Stimulated activated CD4-positive, alpha-beta T cell treated with anti-CD3 and anti-CD28 coated beads, Interleukin-4, amount 100 ng/mL, for 48 hours (primary cell): Measurements from ENCODE around the gene MARCKS.
A peak's percentile ranks its signal among the peaks of the same experiment; 100 is the strongest.

Experiments
- DNase-seq, 2 donors: peaks; one replicate each; pipeline ENCODE4 v3.0.0-alpha.2; 2020; ENCODE audit warnings: low read depth in 2 of 2

MARCKS gene

DNA sequence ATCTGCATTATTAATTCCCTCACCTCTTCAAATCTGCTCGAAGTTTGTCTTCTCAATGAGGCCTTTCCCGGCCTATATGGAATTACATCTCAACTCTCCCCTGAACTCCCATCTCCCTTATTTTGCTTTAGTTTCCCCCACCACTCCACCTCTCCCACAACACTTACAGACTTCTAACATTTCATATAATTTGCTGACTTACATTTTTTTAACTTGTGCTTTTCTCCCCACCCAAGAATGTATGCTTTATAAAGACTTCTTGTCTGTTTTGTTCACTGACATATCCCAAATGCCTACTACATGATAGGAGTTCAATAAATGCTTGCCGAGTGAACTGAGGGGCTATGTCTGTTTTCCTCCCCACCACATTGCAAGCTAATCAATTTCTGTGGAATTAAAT lies 3.9 kb upstream of the MARCKS start:
- no peak for DNase-seq

DNA sequence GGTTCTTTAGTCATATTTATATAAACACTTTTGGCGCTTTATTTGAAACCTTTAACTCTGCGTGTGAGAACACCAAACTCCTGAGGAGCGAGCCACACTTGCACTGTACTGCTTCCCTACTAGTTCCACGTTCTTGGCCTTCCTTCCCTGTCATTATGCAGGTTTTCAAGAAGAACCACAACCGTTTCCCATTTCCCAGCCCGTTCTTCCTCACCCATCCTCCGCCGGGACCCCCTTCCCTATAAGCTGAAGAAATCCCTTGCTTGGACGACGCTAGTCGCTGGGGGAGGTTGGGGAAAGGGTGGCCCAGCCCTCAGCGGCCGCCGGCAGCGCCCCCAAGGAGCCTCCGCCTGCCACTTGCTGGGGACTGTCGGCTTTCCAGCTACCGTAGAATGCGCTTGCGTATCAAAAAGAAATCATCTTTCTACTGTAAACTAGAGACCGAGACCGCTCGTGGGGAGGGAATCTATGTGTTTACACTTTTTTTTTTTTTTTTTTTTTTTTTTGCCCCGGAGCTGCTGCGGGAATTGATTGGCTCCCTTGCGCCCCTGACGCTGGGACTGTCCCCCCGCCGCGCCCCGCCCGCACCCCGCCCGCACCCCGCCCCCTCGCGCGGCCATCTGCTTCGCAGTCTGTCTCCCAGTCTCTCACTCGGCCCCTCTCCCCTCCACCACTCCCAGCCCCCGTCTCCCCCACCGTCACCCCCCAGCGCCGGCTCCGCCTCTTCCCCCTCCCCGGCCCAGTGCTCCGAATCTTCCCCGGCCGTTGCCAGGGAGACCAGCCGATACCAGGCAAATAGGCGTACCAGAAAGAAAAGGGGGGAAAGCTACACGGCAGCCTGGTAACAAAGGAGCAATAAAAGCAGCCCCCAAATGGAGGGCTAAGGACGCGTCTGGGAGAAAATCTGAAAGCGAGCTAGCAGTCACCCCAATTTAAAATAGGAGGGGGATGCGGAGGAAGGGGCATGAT lies 2.3 kb upstream of the MARCKS start:
- no peak for DNase-seq

DNA sequence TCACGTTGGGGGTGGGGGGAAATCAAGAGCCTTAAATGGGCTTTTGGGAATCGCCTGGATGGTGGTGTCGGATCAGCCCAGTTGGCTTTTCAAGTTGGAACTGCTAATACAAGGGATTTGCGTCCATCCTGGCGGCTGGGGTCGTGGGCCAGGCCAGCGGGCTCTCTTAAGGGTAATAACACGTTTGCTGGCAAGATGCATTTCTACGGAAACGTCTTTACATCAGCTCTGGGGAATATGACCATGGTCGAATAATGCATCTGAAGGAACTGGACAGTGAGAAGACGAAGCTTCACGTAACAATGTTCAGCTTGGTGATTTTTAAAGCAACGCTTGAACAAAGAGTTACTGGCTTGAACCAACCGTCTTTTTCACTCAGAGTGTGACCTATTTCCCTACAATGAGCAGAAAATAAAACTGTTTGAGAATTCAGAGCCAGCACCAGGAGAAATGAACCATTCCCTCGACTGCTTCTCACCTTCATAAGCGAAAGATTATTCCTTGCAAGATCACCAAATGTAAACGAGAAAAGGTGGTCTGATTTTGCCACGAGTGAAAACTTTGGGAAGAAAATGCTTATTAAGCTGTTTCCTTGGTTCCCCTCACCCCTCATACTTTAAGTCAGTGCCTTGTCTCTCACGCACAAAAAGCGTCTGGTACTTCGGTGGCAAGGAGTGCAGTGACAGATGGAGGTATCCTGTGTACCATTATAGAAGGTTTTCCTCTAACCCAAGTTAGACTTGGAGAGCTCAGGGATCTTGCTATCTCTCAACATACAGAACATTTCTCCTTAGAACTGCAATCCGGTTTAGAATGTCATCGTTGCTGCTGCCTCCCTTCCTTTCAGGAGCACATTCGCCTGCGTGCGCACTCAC lies 1.4 kb upstream of the MARCKS start:
- no peak for DNase-seq

DNA sequence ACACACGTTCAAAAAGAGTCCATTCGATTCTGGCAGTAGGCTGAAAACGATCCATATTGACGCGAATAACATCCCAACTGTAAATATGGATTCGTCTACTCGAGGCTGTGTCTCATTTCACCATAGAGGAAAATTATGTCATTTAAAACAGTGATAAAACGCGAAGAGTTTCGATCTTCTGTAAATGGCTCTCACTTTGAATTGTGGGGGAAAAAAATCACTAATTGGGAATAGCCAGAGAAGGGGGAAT lies 845 bp upstream of the MARCKS start:
- no peak for DNase-seq

DNA sequence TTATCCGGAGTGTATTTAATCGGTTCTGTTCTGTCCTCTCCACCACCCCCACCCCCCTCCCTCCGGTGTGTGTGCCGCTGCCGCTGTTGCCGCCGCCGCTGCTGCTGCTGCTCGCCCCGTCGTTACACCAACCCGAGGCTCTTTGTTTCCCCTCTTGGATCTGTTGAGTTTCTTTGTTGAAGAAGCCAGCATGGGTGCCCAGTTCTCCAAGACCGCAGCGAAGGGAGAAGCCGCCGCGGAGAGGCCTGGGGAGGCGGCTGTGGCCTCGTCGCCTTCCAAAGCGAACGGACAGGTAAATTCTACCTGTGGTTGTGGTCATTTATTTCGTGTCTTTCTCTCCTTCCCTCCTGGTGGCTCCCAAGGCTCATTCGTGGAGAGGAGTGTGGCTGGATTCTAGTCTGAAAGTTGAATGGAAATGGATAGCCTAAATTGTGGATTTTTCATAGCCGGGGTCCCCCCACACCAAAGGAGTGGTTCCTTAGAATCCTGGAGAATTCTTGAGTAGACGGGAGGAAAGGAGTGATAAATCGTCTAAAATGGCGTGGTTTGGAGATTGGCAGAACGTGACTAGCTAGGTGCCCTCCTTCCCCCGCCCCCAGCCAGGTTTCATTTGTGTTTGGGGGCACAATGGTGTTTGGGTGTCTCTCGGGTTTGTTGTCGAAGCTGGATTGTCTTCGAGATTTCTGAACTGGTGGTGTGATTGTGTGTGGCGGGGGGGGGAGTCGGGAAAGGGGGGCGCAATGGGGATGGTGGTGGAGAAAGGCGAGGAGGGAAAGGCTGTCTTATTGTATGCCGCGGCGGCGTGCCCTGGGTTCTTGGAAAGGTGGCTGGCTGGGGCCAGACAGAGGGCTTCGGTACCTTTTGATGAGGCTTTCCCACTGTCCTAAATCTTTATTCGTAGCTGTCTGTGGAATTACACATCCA lies 673 bp downstream of the MARCKS start:
- no peak for DNase-seq

DNA sequence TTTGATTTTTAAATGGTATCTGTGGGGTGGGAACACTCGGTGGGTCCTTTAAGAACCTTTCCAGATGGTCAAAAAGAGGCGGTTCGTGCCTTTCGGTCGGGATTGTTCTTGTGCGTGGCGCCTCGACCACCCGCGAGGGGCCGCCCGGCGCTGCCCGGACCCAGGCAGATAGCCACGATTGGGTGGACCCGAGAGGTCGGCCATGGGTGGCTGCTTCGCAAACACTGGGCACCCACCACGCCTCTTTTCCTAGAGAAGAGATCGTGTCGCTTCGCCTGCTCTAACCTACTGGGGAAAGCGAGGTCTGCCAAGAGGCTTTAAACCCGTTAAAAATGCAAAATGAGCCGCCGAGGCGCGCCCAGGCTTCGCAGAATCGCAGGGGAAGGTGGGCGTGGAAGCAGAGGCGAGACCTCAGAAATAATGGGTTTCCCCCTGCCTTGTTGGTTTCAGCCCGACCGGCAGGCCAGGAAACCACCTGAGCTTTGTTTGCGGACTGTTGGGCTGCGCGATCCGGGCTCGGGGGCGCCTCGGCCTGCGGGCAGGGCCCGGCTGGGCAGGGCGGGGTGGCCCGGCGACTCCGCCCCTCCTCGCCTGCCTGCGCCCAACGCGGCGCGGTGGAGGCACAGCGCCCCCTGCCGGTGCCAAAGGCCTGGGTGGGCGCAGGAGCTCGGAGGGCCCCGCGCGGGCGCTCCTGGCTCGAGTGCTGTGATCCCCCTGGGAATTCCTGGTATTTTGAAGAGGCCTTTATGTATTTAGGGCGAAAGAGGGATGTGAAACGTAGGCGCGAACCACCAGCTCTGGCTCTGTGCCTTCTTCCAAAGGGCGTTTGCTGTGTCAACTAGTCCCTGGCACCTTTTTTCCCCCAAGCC lies 1.6 kb downstream of the MARCKS start:
- DNase-seq, result peak; percentile 69 to 74

DNA sequence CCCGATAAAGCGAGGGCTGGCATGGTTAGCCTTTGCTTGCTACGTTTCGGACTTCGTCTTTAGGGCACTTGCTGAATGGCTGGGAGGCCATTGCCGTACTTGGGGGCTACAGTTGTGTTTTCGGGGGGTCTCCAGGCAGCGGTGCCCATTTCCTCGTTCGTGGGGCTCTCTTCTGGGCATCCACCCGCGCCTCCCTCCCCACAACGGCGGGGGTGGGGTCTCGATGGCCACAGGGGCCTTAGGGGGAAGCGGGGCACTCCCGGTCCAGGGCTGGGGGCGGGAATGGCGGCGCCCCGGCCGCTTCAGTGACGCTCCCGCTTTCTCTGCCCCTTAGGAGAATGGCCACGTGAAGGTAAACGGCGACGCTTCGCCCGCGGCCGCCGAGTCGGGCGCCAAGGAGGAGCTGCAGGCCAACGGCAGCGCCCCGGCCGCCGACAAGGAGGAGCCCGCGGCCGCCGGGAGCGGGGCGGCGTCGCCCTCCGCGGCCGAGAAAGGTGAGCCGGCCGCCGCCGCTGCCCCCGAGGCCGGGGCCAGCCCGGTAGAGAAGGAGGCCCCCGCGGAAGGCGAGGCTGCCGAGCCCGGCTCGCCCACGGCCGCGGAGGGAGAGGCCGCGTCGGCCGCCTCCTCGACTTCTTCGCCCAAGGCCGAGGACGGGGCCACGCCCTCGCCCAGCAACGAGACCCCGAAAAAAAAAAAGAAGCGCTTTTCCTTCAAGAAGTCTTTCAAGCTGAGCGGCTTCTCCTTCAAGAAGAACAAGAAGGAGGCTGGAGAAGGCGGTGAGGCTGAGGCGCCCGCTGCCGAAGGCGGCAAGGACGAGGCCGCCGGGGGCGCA lies 2.4 kb downstream of the MARCKS start:
- no peak for DNase-seq

DNA sequence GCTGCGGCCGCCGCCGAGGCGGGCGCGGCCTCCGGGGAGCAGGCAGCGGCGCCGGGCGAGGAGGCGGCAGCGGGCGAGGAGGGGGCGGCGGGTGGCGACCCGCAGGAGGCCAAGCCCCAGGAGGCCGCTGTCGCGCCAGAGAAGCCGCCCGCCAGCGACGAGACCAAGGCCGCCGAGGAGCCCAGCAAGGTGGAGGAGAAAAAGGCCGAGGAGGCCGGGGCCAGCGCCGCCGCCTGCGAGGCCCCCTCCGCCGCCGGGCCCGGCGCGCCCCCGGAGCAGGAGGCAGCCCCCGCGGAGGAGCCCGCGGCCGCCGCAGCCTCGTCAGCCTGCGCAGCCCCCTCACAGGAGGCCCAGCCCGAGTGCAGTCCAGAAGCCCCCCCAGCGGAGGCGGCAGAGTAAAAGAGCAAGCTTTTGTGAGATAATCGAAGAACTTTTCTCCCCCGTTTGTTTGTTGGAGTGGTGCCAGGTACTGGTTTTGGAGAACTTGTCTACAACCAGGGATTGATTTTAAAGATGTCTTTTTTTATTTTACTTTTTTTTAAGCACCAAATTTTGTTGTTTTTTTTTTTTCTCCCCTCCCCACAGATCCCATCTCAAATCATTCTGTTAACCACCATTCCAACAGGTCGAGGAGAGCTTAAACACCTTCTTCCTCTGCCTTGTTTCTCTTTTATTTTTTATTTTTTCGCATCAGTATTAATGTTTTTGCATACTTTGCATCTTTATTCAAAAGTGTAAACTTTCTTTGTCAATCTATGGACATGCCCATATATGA lies 3.2 kb downstream of the MARCKS start:
- DNase-seq, result no peak

DNA sequence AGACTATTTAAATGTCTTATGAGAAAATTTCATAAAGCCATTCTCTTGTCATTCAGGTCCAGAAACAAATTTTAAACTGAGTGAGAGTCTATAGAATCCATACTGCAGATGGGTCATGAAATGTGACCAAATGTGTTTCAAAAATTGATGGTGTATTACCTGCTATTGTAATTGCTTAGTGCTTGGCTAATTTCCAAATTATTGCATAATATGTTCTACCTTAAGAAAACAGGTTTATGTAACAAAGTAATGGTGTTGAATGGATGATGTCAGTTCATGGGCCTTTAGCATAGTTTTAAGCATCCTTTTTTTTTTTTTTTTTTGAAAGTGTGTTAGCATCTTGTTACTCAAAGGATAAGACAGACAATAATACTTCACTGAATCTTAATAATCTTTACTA lies 5.0 kb downstream of the MARCKS start:
- no peak for DNase-seq

DNA sequence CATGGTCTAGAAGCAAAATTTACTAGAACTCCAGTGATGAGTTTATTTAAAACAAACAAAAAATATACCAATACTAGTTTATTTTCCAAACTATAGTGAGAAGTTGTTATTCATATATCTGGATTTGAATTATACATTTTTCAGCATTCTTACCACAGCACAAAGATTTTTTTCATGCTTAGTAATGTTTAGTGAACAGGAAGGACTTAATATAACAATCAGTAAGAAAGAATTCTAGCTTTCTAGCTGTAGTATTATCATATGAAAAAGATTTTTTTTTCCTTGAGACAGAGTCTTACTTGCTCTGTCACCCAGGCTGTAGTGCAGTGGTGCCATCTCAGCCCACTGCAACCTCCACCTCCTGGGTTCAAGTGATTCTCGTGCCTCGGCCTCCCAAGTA lies 13.8 kb downstream of the MARCKS start:
- no peak for DNase-seq

DNA sequence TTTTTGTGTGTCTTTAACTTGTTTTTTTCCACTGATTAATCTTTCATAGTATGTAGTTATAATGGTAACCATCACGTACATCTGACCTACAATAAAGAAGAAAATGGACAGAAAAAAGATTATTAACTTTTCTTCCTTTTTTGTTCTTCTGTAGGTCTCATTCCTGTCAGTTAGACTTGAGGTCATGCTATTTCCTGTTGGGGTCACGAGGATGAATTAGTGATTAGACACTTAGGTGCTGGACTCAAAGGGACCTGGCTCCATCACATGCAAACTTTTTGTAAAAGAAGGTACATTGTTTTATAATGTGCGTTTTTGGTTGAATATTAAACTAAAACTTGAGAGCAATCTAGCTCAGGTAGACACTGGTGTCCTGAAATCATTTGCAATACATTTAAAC lies 14.8 kb downstream of the MARCKS start:
- no peak for DNase-seq

DNA sequence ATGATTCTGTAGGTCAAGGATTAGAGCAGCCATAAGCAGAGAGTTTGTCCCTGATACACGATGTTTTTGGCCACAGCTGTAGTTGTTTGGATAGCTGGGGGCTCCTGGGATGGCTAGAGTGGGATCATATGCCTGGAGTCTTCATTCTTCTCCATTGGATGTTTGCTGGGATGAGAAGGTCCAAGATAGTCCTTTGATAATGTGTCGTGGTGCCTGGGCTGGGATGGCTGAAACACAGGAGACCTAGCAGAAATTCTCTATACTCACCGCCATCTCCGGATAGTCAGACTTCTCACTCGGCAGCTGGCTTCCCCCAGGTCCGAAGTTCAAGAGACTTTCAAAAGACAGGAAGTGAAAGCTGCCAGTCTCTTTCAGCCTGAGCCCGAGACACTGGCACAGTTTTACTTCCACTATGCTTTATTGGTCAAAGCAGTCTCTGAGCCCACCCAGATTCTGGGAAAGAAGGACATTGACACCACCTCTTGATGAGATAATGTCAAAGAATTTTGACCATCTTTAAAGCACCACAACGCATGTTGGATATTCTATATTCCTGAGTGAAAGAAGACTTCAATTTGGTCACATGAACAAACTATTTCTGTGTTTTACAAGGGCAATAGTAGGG lies 16.0 kb downstream of the MARCKS start:
- DNase-seq, result no peak

DNA sequence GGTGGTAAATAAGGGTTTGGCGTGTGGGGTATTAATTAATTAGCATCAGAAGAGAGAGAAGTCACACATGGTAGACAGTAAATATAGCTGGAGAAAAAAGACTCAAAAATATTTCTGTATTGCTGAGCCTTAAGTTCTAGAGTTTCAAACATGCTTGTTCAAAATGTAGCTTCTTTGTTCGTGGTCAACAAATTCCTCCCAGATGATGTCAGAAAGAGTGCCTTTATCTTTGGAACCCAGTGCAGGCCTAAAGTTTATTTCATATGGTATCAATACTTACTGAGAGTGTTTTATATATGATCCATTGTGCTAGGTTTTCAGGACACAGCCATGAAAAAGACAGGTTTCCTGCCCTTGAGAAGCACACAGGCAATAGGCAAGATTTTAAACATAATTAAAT lies 18.3 kb downstream of the MARCKS start:
- no peak for DNase-seq

DNA sequence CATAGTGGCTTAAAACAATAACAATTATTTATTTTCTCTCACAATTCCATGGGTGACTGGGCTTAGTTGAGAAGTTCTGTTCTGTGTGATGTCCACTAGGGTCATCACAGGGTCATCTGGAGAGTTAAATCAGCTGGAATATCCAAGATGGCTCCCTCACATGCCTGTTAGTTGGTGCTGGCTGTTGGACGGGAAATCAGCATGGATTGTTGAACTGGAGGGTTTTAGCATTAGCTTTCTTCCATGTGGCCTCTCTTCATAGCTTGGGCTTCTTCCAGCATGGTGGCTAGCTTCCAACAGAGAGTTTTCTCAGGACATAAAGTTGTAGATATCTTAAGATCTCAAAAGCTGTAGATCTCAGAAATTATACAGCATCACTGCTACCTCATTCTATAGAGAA lies 19.6 kb downstream of the MARCKS start:
- DNase-seq, result no peak

DNA sequence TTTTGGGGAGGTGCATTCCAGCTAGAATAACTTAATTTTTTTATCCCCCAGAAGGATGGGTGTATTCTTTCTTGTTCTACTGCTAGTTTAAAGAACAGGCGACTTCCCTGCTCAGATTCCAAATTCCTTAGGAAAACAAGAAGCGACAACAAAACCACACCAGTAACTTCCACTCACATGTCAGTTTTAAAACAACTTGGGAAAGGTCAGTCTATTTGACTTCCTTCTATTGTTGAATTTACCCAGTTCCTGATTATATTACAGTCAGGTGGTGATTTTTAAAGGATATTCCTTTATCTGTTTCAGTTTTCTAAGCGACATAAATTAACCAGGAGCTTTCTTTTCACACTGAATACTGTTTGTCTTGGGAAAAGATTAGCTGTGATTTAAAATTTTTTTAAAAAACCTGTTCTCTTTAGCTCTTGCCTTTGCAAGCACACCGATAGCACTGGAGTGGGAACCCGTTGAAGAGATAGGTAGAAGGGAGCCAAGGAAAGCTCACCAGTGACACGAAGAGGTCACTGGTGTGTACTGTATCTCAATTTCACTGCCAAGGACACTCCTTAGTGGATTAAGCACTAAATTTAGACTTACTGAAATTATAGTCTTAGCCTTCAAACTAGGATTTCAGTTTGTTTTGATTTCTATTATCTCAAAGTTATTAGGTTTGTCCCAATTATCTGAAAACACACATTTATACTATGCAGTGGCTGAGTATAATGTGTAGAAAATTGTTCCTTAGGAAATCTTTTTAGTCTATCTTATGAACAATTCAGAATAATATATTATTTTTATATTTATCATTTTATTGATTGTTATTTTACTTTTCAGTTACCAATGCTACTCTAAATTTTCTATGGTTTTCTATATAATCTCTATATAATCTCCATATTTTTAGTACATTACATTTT lies 22.3 kb downstream of the MARCKS start:
- no peak for DNase-seq

DNA sequence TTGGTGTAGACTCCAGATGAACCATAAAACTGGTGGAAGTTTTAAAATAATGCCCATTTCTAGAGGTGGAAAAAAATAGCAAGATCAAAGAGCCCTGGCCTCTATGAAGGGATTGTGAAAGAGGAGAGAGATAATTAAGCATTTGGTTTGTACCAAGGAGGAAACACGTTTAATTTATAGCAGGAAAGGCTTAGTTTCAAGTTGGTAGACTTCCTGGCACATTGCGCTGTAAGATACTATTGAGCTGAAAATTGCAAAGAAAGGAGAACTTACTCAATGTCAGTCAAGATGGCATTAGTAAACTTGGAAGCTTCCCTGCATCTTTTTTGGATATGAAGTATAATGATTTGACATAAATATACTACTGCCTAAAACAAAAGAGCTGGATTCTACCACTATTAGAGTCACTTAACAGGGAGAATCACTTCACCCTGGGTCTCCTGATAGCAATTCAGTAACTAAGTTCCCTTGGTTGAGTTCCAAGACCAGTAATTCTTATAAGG lies 24.4 kb downstream of the MARCKS start:
- DNase-seq, result no peak

DNA sequence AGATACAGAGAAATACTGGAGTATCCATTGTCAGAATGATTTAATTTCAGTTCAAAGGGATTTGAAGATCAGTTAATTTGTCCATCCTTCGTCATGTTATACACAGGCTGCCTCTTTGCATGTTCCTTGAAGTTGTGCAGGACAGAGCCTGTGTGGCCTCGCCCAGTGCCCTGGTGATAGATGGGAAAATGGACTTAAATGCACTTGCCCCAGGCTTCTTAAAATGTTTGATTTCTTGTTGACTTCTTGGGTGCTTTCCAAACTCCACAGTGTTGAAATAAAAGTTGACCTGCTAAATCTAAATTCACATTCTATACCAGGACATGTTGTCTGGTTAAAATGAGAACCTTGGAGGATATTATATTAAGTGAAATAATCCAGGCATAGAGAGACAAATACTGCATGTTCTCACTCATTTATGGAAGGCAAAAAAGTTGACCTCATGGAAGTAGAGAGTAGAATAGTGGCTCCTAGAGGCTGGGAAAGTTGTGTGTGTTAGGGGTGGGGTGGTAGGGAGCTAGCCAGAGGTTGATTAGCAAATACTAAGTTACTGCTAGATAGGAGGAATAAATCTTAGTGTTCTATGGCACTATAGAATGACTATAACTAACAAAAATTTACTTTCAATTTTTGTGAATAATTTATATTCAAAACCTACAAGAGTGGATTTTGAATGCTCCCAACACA lies 25.3 kb downstream of the MARCKS start:
- DNase-seq, result no peak
